ENCODE results near the gene WASF3.

Gene WASF3

DNA sequence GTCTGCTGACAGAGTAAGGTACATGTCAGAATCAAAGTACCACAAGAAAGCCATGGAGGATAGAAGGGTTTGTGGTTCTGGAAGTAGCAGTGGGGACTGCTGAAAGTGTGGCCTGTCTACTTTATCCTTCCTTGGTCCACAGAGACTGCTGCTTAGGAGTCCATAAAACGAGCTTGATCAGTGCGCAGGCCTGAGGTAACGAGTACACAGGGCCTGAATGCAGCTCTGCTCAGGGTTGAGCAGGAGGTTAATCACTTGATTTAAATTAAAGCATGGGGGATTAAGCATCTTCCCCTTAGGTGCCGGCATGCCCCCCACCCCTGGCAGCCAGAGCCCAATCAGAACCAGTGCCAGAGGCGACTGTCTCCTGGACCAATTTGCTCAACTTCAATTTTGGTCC is 34.9 kb upstream of the WASF3 start:
- no peaks in the 10 kb centered on the region for H3K79me2 ChIP-seq (ENCODE audit: low read length)
- H3K36me3 ChIP-seq (replicated peaks; ENCODE audit: insufficient read depth, low read length) = no peaks in the 10 kb centered on the region
- H4K20me1 ChIP-seq (ENCODE audit: insufficient read depth, low read length) = no peaks in the 10 kb centered on the region
- H3F3A ChIP-seq (ENCODE audit: insufficient read depth, low read length) = no peaks in the 10 kb centered on the region
- no peaks in the 10 kb centered on the region for H3K4me1 ChIP-seq (ENCODE audit: low read length)
- no peaks in the 10 kb centered on the region for H3K9me2 ChIP-seq (replicated peaks; ENCODE audit: insufficient read depth, low read length)
- H2AFZ ChIP-seq (ENCODE audit: low read length) = no peak overlapping the region
- no peak for DNase-seq
- no peaks in the 10 kb centered on the region for H3K27me3 ChIP-seq (replicated peaks; ENCODE audit: insufficient read depth, low read length)
- H3K4me3 ChIP-seq (ENCODE audit: low read length) = no peak overlapping the region
- H3K27ac ChIP-seq (ENCODE audit: low read length) = no peak overlapping the region
- no peaks in the 10 kb centered on the region for H3K9me3 ChIP-seq (replicated peaks; ENCODE audit: insufficient read depth, low read length)
- H3K9ac ChIP-seq (ENCODE audit: low read length) = no peak overlapping the region
- TF ChIP-seq EZH2phosphoT487 (IDR thresholded peaks at IDR 0.05; ENCODE audit: low read length) = no peak
- TF ChIP-seq, protein P1, sequence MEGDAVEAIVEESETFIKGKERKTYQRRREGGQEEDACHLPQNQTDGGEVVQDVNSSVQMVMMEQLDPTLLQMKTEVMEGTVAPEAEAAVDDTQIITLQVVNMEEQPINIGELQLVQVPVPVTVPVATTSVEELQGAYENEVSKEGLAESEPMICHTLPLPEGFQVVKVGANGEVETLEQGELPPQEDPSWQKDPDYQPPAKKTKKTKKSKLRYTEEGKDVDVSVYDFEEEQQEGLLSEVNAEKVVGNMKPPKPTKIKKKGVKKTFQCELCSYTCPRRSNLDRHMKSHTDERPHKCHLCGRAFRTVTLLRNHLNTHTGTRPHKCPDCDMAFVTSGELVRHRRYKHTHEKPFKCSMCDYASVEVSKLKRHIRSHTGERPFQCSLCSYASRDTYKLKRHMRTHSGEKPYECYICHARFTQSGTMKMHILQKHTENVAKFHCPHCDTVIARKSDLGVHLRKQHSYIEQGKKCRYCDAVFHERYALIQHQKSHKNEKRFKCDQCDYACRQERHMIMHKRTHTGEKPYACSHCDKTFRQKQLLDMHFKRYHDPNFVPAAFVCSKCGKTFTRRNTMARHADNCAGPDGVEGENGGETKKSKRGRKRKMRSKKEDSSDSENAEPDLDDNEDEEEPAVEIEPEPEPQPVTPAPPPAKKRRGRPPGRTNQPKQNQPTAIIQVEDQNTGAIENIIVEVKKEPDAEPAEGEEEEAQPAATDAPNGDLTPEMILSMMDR (IDR thresholded peaks at IDR 0.05; ENCODE audit: low read length) = no peak
- no peak for TF ChIP-seq EZH2 (optimal IDR thresholded peaks at IDR 0.05; ENCODE audit: low read depth, low read length)
- H3K4me2 ChIP-seq (ENCODE audit: low read depth, low read length) = no peak overlapping the region

DNA sequence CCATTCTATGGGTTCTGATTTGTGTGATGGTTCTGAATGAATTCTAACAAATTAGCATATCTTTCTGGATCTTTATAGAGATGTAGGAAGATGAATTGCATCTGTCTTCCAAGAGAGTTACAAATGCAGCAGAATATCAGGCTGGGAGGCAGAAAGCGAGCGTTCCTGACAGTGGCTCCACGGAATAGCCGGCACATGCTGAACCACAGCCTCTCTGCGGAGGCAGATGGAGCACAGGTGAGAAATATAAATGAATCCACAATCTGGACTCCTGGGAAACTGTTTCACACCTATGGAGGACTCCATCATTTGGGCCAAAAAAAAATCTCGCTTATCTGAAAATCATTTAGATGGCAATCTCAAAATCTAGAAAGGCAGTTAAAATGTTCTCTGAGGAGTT is 34.5 kb upstream of the WASF3 start:
- H3K27me3 ChIP-seq (replicated peaks; ENCODE audit: insufficient read depth, low read length) = no peaks in the 10 kb centered on the region
- no peaks in the 10 kb centered on the region for H3K36me3 ChIP-seq (replicated peaks; ENCODE audit: insufficient read depth, low read length)
- no peaks in the 10 kb centered on the region for H3F3A ChIP-seq (ENCODE audit: insufficient read depth, low read length)
- no peaks in the 10 kb centered on the region for H3K79me2 ChIP-seq (ENCODE audit: low read length)
- no peak overlapping the region for H2AFZ ChIP-seq (ENCODE audit: low read length)
- DNase-seq = no peak
- TF ChIP-seq EZH2phosphoT487 (IDR thresholded peaks at IDR 0.05; ENCODE audit: low read length) = no peak
- TF ChIP-seq, protein P1 (IDR thresholded peaks at IDR 0.05; ENCODE audit: low read length) = no peak
- no peak for TF ChIP-seq EZH2 (optimal IDR thresholded peaks at IDR 0.05; ENCODE audit: low read depth, low read length)
- H3K4me3 ChIP-seq (ENCODE audit: low read length) = no peak overlapping the region
- H3K4me2 ChIP-seq (ENCODE audit: low read depth, low read length) = no peak overlapping the region
- no peak overlapping the region for H3K9ac ChIP-seq (ENCODE audit: low read length)
- no peak overlapping the region for H3K27ac ChIP-seq (ENCODE audit: low read length)
- H3K4me1 ChIP-seq (ENCODE audit: low read length) = no peaks in the 10 kb centered on the region
- H4K20me1 ChIP-seq (ENCODE audit: insufficient read depth, low read length) = no peaks in the 10 kb centered on the region
- no peaks in the 10 kb centered on the region for H3K9me2 ChIP-seq (replicated peaks; ENCODE audit: insufficient read depth, low read length)
- H3K9me3 ChIP-seq (replicated peaks; ENCODE audit: insufficient read depth, low read length) = no peaks in the 10 kb centered on the region

DNA sequence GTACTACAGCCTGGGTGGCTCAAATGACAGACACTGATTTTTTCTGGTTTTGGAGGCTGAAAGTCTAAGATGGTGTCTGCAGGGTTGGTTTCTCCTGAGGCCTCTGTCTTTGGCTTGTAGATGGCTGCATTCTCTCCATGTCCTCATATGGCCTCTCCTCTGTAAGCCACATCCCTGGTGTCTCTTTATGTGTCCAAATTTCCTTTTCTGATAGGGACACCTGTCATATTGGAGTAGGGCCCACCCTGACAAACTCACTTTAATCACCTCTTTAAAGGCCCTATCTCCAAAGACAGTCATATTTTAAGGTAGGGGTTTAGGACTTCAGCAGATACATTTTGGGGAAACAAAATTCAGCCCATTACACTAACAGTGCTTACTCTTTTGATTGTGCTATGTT is 32.0 kb upstream of the WASF3 start:
- Histone ChIP-seq H3K9me3 (replicated peaks; ENCODE audit: insufficient read depth, low read length) (no peaks in the 10 kb centered on the region), H3F3A (ENCODE audit: insufficient read depth, low read length) (no peaks in the 10 kb centered on the region), H3K27ac (ENCODE audit: low read length) (no peak overlapping the region), H2AFZ (ENCODE audit: low read length) (no peak overlapping the region), H3K27me3 (replicated peaks; ENCODE audit: insufficient read depth, low read length) (no peaks in the 10 kb centered on the region), H3K79me2 (ENCODE audit: low read length) (no peaks in the 10 kb centered on the region), H4K20me1 (ENCODE audit: insufficient read depth, low read length) (no peaks in the 10 kb centered on the region), H3K4me2 (ENCODE audit: low read depth, low read length) (no peak overlapping the region), H3K9me2 (replicated peaks; ENCODE audit: insufficient read depth, low read length) (no peaks in the 10 kb centered on the region), H3K36me3 (replicated peaks; ENCODE audit: insufficient read depth, low read length) (no peaks in the 10 kb centered on the region), H3K9ac (ENCODE audit: low read length) (no peak overlapping the region), H3K4me3 (ENCODE audit: low read length) (no peak overlapping the region), H3K4me1 (ENCODE audit: low read length) (no peaks in the 10 kb centered on the region)
- TF ChIP-seq EZH2phosphoT487 (IDR thresholded peaks at IDR 0.05; ENCODE audit: low read length) = no peak
- no peak for TF ChIP-seq EZH2 (optimal IDR thresholded peaks at IDR 0.05; ENCODE audit: low read depth, low read length)
- TF ChIP-seq, protein P1 (IDR thresholded peaks at IDR 0.05; ENCODE audit: low read length) = no peak
- DNase-seq = no peak
